OCI-LY7 (cell line): ENCODE measurements around the gene CAMK1. TPM values are rescaled to one million over a fixed set of nuclear protein-coding genes. Genes with fewer than 3 reads are reported as not detected.
A peak's percentile ranks its signal among the peaks of the same experiment; 100 is the strongest.

Experiments
- BruUV-seq: library from RNA; stranded (reverse); fragments of 400-500 nt; replicated peaks from 2 replicates; lab custom pipeline; 2021; lab: Mats Ljungman, UMichigan
- CTCF ChIA-PET: fragments of 300-600 bp; sonication (Branson Sonifier 250); formaldehyde crosslinking; loops from one replicate; lab custom pipeline; 2022; ENCODE audit warnings: antibody characterized with exemption; ENCODE audit not compliant: unreplicated experiment; lab: Charles Lee
- POLR2A ChIA-PET: fragments of 300-600 bp; sonication (Branson Sonifier 250); formaldehyde crosslinking; loops from one replicate; lab custom pipeline; 2022; ENCODE audit warnings: antibody characterized with exemption; lab: Charles Lee
- DNase-seq: peaks from one replicate; pipeline ENCODE4 v3.0.0-alpha.2; 2015; ENCODE audit warnings: low spot score
- H2AFZ ChIP-seq: fragments of 200-600 bp; sonication (generic), shearing (Covaris generic); 2 replicates; pipeline ENCODE4 v1.6.1; 2014; ENCODE audit warnings: mild to moderate bottlenecking, antibody characterized with exemption, low read length, moderate library complexity
- H3K27ac ChIP-seq: fragments of 200-600 bp; sonication (generic); 2 replicates; pipeline ENCODE4 v1.5.1; 2014; ENCODE audit warnings: mixed run types, low read depth, mild to moderate bottlenecking, moderate library complexity, low read length, inconsistent platforms; ENCODE audit not compliant: poor library complexity, severe bottlenecking
- H3K36me3 ChIP-seq: fragments of 200-600 bp; sonication (generic); 2 replicates; pipeline ENCODE4 v1.6.1; 2014; ENCODE audit warnings: mild to moderate bottlenecking, antibody characterized with exemption, low read length, moderate library complexity, mixed read lengths; ENCODE audit not compliant: insufficient read depth
- H3K4me1 ChIP-seq: fragments of 200-600 bp; sonication (generic); 2 replicates; pipeline ENCODE4 v1.5.1; 2014; ENCODE audit warnings: mild to moderate bottlenecking, low read length; ENCODE audit not compliant: insufficient read depth, poor library complexity, severe bottlenecking
- H3K4me2 ChIP-seq: fragments of 200-600 bp; sonication (generic); 2 replicates; pipeline ENCODE4 v1.6.1; 2014; ENCODE audit warnings: mild to moderate bottlenecking, low read length
- H3K4me3 ChIP-seq: fragments of 200-600 bp; sonication (generic); 2 replicates; pipeline ENCODE4 v1.5.1; 2014; ENCODE audit warnings: mild to moderate bottlenecking, low read depth, low read length; ENCODE audit not compliant: poor library complexity, severe bottlenecking
- H3K79me2 ChIP-seq: fragments of 200-600 bp; sonication (generic); 2 replicates; pipeline ENCODE4 v1.6.1; 2016; ENCODE audit warnings: low read depth, mild to moderate bottlenecking, low read length, moderate library complexity, mixed read lengths; ENCODE audit not compliant: insufficient read depth
- H3K9me2 ChIP-seq: fragments of 200-600 bp; sonication (generic); 2 replicates; pipeline ENCODE4 v1.6.1; 2016; ENCODE audit warnings: mild to moderate bottlenecking, low read length, mixed read lengths; ENCODE audit not compliant: insufficient read depth
- H3K9me3 ChIP-seq: fragments of 200-600 bp; sonication (generic); 2 replicates; pipeline ENCODE4 v1.6.1; 2014; ENCODE audit warnings: mild to moderate bottlenecking, mixed run types, low read length, mixed read lengths
- H4K20me1 ChIP-seq: fragments of 200-600 bp; sonication (generic); 2 replicates; pipeline ENCODE4 v1.6.1; 2014; ENCODE audit warnings: mild to moderate bottlenecking, antibody characterized with exemption, low read length, moderate library complexity, mixed read lengths; ENCODE audit not compliant: insufficient read depth
- CTCF ChIP-seq: fragments of 200-600 bp; sonication (generic); conservative IDR thresholded peaks from 2 replicates; pipeline ENCODE4 v1.5.1; 2014; ENCODE audit warnings: mild to moderate bottlenecking, antibody characterized with exemption, low read length, moderate library complexity, mixed read lengths
- EZH2phosphoT487 ChIP-seq: fragments of 200-600 bp; sonication (generic); IDR thresholded peaks from 2 replicates; pipeline ENCODE4 v1.6.1; 2018; ENCODE audit warnings: low read depth, borderline replicate concordance, mild to moderate bottlenecking, mixed run types, antibody characterized with exemption, low read length, moderate library complexity, mixed read lengths
- intact Hi-C: fragments of 100-400 bp; cut with micrococcal nuclease; formaldehyde crosslinking; loops from one replicate; pipeline ENCODE4 v1.10.0; 2022; ENCODE audit not compliant: unreplicated experiment
- total RNA-seq, 2 experiments: library from RNA; depleted of rRNA in 1 of 2; stranded (reverse); fragments of >200 nt in 1 of 2; shearing (Covaris generic) in 1 of 2; gene quantifications; 2 replicates each; pipeline ENCODE4 v1.2.3, GENCODE V29; 2014 to 2022

Gene CAMK1
- total RNA-seq, 2 experiments from 2014 or later: not detected

- Histone ChIP-seq H3K4me2 (no peak overlapping the region), H2AFZ (no peak overlapping the region; the same call in 1 of the 2 replicates), H3K9me3 (no peaks in the 10 kb centered on the region), H3K9me2 (no peaks in the 10 kb centered on the region), H3K36me3 (no peaks in the 10 kb centered on the region), H3K4me1 (peaks cover 8% of the 10 kb centered on the region), H3K27ac (no peak overlapping the region), H4K20me1 (no peaks in the 10 kb centered on the region), H3K4me3 (no peak overlapping the region), H3K79me2 (no peaks in the 10 kb centered on the region)
- CTCF ChIA-PET: interaction anchor here (0.8 to 1.4 kb wide), 2 partner anchors 13 to 217 kb away, joined by 3 to 5 read pairs; no protein-coding TSS in a partner anchor
- POLR2A ChIA-PET: interaction anchor here (0.5 to 1.2 kb wide), 3 partner anchors 9 to 150 kb away, joined by 3 to 6 read pairs (median 3); partner anchors contain the start of gene BRPF1
- BruUV-seq: no TSS peak
- TF ChIP-seq CTCF (no peak), EZH2phosphoT487 (no peak)
- no peak for DNase-seq
- intact Hi-C loops: no loop called here
Observed at GRCh38 chr3:9721700-9722060, 48.1 kb downstream of the CAMK1 start.

GRCh38 chr3:9721015-9721699 is 48.6 kb downstream of the CAMK1 start:
- no peaks in the 10 kb centered on the region for H3K9me2 ChIP-seq
- ChIA-PET POLR2A (interaction anchor here (0.5 to 1.2 kb wide), 3 partner anchors 10 to 150 kb away, joined by 3 to 6 read pairs (median 3); partner anchors contain the start of gene BRPF1), CTCF (interaction anchor here (0.5 to 1.4 kb wide), 3 partner anchors 13 to 601 kb away, joined by 3 to 5 read pairs (median 3); no protein-coding TSS in a partner anchor)
- no peaks in the 10 kb centered on the region for H3K36me3 ChIP-seq
- H3K9me3 ChIP-seq: no peaks in the 10 kb centered on the region
- TF ChIP-seq EZH2phosphoT487: no peak
- TF ChIP-seq CTCF: 0 out of 2 replicates have a peak, but pooled peaks have one; percentile 12
- no TSS peak for BruUV-seq
- no peak for DNase-seq
- no peak overlapping the region for H3K4me2 ChIP-seq
- no peak overlapping the region for H3K4me3 ChIP-seq
- H3K4me1 ChIP-seq: peaks cover 6% of the 10 kb centered on the region
- intact Hi-C loops: no loop called here
- no peaks in the 10 kb centered on the region for H3K79me2 ChIP-seq
- no peak overlapping the region; the same call in 1 of the 2 replicates for H2AFZ ChIP-seq
- H3K27ac ChIP-seq: no peak overlapping the region
- H4K20me1 ChIP-seq: no peaks in the 10 kb centered on the region

- Histone ChIP-seq H4K20me1 (no peaks in the 10 kb centered on the region), H2AFZ (no peak overlapping the region), H3K4me2 (no peak overlapping the region), H3K79me2 (no peaks in the 10 kb centered on the region), H3K27ac (no peak overlapping the region), H3K4me1 (peaks cover 6% of the 10 kb centered on the region), H3K36me3 (no peaks in the 10 kb centered on the region), H3K9me2 (no peaks in the 10 kb centered on the region), H3K4me3 (no peak overlapping the region), H3K9me3 (no peaks in the 10 kb centered on the region)
- no peak for DNase-seq
- no peak for TF ChIP-seq CTCF
- no peak for TF ChIP-seq EZH2phosphoT487
- ChIA-PET CTCF (interaction anchor here (0.6 kb wide), 1 partner anchor 9 kb away, joined by 3 read pairs; no protein-coding TSS in a partner anchor), POLR2A (interaction anchor here (0.5 to 0.6 kb wide), 2 partner anchors 75 to 263 kb away, joined by 3 to 5 read pairs; no protein-coding TSS in a partner anchor)
- BruUV-seq: no TSS peak
- intact Hi-C loops: no loop called here
Observed at GRCh38 chr3:9718118-9718517, 51.6 kb downstream of the CAMK1 start.
